Erythroblast (primary cell): ENCODE results near the gene AGXT2.

ENCODE experiments used
- GATA1 ChIP-seq: IDR thresholded peaks from 2 replicates; pipeline ENCODE4 v1.6.1; 2011; ENCODE audit warnings: low read depth, mild to moderate bottlenecking, control low read depth, low read length, moderate library complexity
- POLR2A ChIP-seq: IDR thresholded peaks from 2 replicates; pipeline ENCODE4 v1.6.1; 2011; ENCODE audit warnings: mild to moderate bottlenecking, low read length

DNA sequence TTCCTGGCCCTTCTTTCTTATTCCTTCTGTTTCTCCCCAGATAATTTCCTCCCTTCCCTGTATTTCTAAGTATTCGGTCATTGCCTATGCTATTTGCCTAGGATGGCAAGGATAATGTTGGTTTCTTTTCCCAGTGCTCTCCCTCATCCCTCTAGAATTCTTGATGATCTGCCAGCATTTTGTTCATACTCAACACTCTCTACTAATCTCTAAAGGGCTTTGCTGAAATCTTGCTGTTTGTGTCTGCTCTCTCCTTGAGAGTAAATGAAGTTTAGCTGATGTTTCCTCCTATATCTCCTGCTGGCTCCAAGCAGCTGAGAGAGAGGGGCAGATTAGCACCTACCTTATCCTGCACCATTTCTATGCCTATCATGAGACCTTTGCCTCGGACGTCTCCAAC, 38.1 kb downstream of the AGXT2 start:
- no peak for TF ChIP-seq POLR2A
- no peak for TF ChIP-seq GATA1
